ENCODE measurements around the gene DOCK11.

DOCK11 gene

GRCh38 chrX:118588715-118589114, 93.1 kb downstream of the DOCK11 start:
- no peak for FAIRE-seq
- no peak for DNase-seq (ENCODE audit: insufficient read length, low spot score)
- no peak for TF ChIP-seq POLR2A (IDR thresholded peaks at IDR 0.05; ENCODE audit: low read depth, low read length)

GRCh38 chrX:118589227-118589626, 93.6 kb downstream of the DOCK11 start:
- TF ChIP-seq POLR2A (IDR thresholded peaks at IDR 0.05; ENCODE audit: low read depth, low read length): no peak
- FAIRE-seq (no peak), DNase-seq (ENCODE audit: insufficient read length, low spot score) (no peak)

GRCh38 chrX:118593407-118593806, 97.8 kb downstream of the DOCK11 start:
- FAIRE-seq: no peak
- no peak for TF ChIP-seq POLR2A (IDR thresholded peaks at IDR 0.05; ENCODE audit: low read depth, low read length)
- no peak for DNase-seq (ENCODE audit: insufficient read length, low spot score)

- no peak for TF ChIP-seq POLR2A (IDR thresholded peaks at IDR 0.05; ENCODE audit: low read depth, low read length)
- no peak for FAIRE-seq
- DNase-seq (ENCODE audit: insufficient read length, low spot score): no peak
These were observed 99.2 kb downstream of the DOCK11 start for GRCh38 chrX:118594697-118595420.

GRCh38 chrX:118595501-118596042, 100.0 kb downstream of the DOCK11 start:
- FAIRE-seq (no peak), DNase-seq (ENCODE audit: insufficient read length, low spot score) (no peak)
- no peak for TF ChIP-seq POLR2A (IDR thresholded peaks at IDR 0.05; ENCODE audit: low read depth, low read length)

GRCh38 chrX:118596390-118596789, 100.8 kb downstream of the DOCK11 start:
- TF ChIP-seq POLR2A (IDR thresholded peaks at IDR 0.05; ENCODE audit: low read depth, low read length): no peak
- DNase-seq (ENCODE audit: insufficient read length, low spot score) (no peak), FAIRE-seq (no peak)

GRCh38 chrX:118603981-118604380, 108.4 kb downstream of the DOCK11 start:
- TF ChIP-seq POLR2A (IDR thresholded peaks at IDR 0.05; ENCODE audit: low read depth, low read length): no peak
- FAIRE-seq (peak; percentile 95), DNase-seq (ENCODE audit: insufficient read length, low spot score) (peak; percentile 7)

- DNase-seq (ENCODE audit: insufficient read length, low spot score) (no peak), FAIRE-seq (no peak)
- no peak for TF ChIP-seq POLR2A (IDR thresholded peaks at IDR 0.05; ENCODE audit: low read depth, low read length)
These were observed 116.7 kb downstream of the DOCK11 start for GRCh38 chrX:118612290-118612689.

GRCh38 chrX:118614150-118614549, 118.5 kb downstream of the DOCK11 start:
- no peak for FAIRE-seq
- TF ChIP-seq POLR2A (IDR thresholded peaks at IDR 0.05; ENCODE audit: low read depth, low read length): no peak
- DNase-seq (ENCODE audit: insufficient read length, low spot score): no peak

GRCh38 chrX:118615141-118615540, 119.5 kb downstream of the DOCK11 start:
- DNase-seq (ENCODE audit: insufficient read length, low spot score) (no peak), FAIRE-seq (no peak)
- no peak for TF ChIP-seq POLR2A (IDR thresholded peaks at IDR 0.05; ENCODE audit: low read depth, low read length)

- no peak for DNase-seq (ENCODE audit: insufficient read length, low spot score)
- no peak for FAIRE-seq
- no peak for TF ChIP-seq POLR2A (IDR thresholded peaks at IDR 0.05; ENCODE audit: low read depth, low read length)
These were observed 125.6 kb downstream of the DOCK11 start for GRCh38 chrX:118621081-118621759.

- DNase-seq (ENCODE audit: insufficient read length, low spot score): no peak
- FAIRE-seq: no peak
- no peak for TF ChIP-seq POLR2A (IDR thresholded peaks at IDR 0.05; ENCODE audit: low read depth, low read length)
These were observed 127.4 kb downstream of the DOCK11 start for GRCh38 chrX:118623062-118623461.

GRCh38 chrX:118626346-118626745, 130.7 kb downstream of the DOCK11 start:
- TF ChIP-seq POLR2A (IDR thresholded peaks at IDR 0.05; ENCODE audit: low read depth, low read length): no peak
- no peak for DNase-seq (ENCODE audit: insufficient read length, low spot score)
- FAIRE-seq: no peak

GRCh38 chrX:118627084-118627758, 131.6 kb downstream of the DOCK11 start:
- FAIRE-seq (peak; percentile 20), DNase-seq (ENCODE audit: insufficient read length, low spot score) (no peak)
- no peak for TF ChIP-seq POLR2A (IDR thresholded peaks at IDR 0.05; ENCODE audit: low read depth, low read length)

Measured in H54 (cell line).